ENCODE measurements around the gene FRMD1. TPM values are rescaled to one million over a fixed set of nuclear protein-coding genes. Genes with fewer than 3 reads are reported as not detected.

FRMD1 gene
- polyA plus RNA-seq, 3 donors: not detected

GRCh38 chr6:168057836-168058235, 21.2 kb downstream of the FRMD1 start:
- no peaks in the 10 kb centered on the region for H3K79me2 ChIP-seq (ENCODE audit: insufficient read depth, low read length)
- TF ChIP-seq, protein P1, sequence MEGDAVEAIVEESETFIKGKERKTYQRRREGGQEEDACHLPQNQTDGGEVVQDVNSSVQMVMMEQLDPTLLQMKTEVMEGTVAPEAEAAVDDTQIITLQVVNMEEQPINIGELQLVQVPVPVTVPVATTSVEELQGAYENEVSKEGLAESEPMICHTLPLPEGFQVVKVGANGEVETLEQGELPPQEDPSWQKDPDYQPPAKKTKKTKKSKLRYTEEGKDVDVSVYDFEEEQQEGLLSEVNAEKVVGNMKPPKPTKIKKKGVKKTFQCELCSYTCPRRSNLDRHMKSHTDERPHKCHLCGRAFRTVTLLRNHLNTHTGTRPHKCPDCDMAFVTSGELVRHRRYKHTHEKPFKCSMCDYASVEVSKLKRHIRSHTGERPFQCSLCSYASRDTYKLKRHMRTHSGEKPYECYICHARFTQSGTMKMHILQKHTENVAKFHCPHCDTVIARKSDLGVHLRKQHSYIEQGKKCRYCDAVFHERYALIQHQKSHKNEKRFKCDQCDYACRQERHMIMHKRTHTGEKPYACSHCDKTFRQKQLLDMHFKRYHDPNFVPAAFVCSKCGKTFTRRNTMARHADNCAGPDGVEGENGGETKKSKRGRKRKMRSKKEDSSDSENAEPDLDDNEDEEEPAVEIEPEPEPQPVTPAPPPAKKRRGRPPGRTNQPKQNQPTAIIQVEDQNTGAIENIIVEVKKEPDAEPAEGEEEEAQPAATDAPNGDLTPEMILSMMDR (IDR thresholded peaks at IDR 0.05): no peak
- WGBS (ENCODE audit: insufficient coverage): 95% methylated on average over 12 of the region's 14 CpGs
- no peaks in the 10 kb centered on the region for H3K4me1 ChIP-seq (ENCODE audit: control insufficient read depth in 1 of 2, insufficient read depth in 2 of 2, low read length in 2 of 2)
- Mint-ChIP-seq H3K4me3 (no peak overlapping the region), H3K4me1 (no peaks in the 10 kb centered on the region), H3K27me3 (ENCODE audit: low read depth in 3 of 3) (peaks cover 0 to 2% (median 1%) of the 10 kb centered on the region in 3 donors), H3K9me3 (peaks cover 0 to 8% (median 0%) of the 10 kb centered on the region in 7 donors), H3K36me3 (no peaks in the 10 kb centered on the region), H3K27ac (no peak overlapping the region)
- no peak overlapping the region for H3K9ac ChIP-seq (ENCODE audit: insufficient read depth, low read length, poor library complexity, severe bottlenecking)
- no peaks in the 10 kb centered on the region for H3K9me3 ChIP-seq (replicated peaks in 1 of 2; ENCODE audit: control insufficient read depth in 1 of 2, insufficient read depth in 1 of 2, low read length in 2 of 2)
- intact Hi-C loops (cut with micrococcal nuclease): no loop called here
- H3K4me2 ChIP-seq (replicated peaks; ENCODE audit: extremely low read depth, low read length, poor library complexity, severe bottlenecking): no peak overlapping the region
- no peak overlapping the region for H2AFZ ChIP-seq (ENCODE audit: insufficient read depth, low read depth, low read length, poor library complexity, severe bottlenecking)
- H4K20me1 ChIP-seq (ENCODE audit: insufficient read depth, low read length): no peaks in the 10 kb centered on the region
- DNase-seq: no peak
- H3K27me3 ChIP-seq (ENCODE audit: control insufficient read depth in 2 of 2, insufficient read depth in 2 of 2, low read length in 2 of 2): no peaks in the 10 kb centered on the region
- H3K27ac ChIP-seq (ENCODE audit: low read depth in 1 of 2, low read length in 2 of 2): no peak overlapping the region
- H3K4me3 ChIP-seq (replicated peaks in 1 of 3; ENCODE audit: low read depth in 2 of 3, low read length in 3 of 3): no peak overlapping the region
- H3K36me3 ChIP-seq (replicated peaks in 1 of 2; ENCODE audit: control insufficient read depth in 1 of 2, insufficient read depth in 2 of 2, low read length in 2 of 2): no peaks in the 10 kb centered on the region

DNA sequence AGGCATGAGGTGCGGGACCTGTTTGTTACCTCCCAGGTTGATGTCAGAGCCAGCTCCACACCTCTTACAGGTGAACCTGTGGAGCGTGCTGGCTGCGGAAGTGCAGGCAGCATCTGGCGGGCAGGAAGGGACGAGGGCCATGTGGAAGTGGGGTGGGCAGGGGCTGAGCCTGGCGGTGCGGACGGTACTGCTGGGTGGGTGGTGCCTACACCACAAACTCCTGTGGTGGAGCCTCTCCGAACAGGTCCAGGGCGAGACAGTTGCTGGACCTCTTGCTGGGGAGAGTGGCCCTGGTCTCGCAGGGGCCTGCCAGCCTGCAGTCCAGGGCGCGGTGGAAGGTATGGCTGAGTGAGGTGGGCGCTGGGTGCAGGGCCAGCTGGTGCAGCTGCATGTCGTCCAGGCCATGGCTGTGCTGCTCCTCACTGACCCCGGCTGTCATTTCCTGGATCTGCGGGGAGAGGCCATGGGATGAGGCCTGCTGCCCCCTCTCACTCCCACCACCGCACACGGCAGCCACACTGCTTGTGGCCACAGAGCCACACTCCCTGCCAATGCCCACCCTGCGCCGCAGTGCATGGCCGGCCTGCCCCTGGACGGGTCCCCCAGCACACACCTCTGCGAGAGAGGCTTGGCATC, 22.0 kb downstream of the FRMD1 start:
- Histone ChIP-seq H3K4me2 (replicated peaks; ENCODE audit: extremely low read depth, low read length, poor library complexity, severe bottlenecking) (no peak overlapping the region), H3K9ac (ENCODE audit: insufficient read depth, low read length, poor library complexity, severe bottlenecking) (no peak overlapping the region), H3K27me3 (ENCODE audit: control insufficient read depth in 2 of 2, insufficient read depth in 2 of 2, low read length in 2 of 2) (no peaks in the 10 kb centered on the region), H3K36me3 (replicated peaks in 1 of 2; ENCODE audit: control insufficient read depth in 1 of 2, insufficient read depth in 2 of 2, low read length in 2 of 2) (no peaks in the 10 kb centered on the region), H3K9me3 (replicated peaks in 1 of 2; ENCODE audit: control insufficient read depth in 1 of 2, insufficient read depth in 1 of 2, low read length in 2 of 2) (no peaks in the 10 kb centered on the region), H3K79me2 (ENCODE audit: insufficient read depth, low read length) (no peaks in the 10 kb centered on the region), H4K20me1 (ENCODE audit: insufficient read depth, low read length) (no peaks in the 10 kb centered on the region), H2AFZ (ENCODE audit: insufficient read depth, low read depth, low read length, poor library complexity, severe bottlenecking) (no peak overlapping the region), H3K4me1 (ENCODE audit: control insufficient read depth in 1 of 2, insufficient read depth in 2 of 2, low read length in 2 of 2) (no peaks in the 10 kb centered on the region), H3K4me3 (replicated peaks in 1 of 3; ENCODE audit: low read depth in 2 of 3, low read length in 3 of 3) (no peak overlapping the region), H3K27ac (ENCODE audit: low read depth in 1 of 2, low read length in 2 of 2) (no peak overlapping the region)
- H3K27ac Mint-ChIP-seq: no peak overlapping the region
- H3K27me3 Mint-ChIP-seq (ENCODE audit: low read depth in 3 of 3): peaks cover 0 to 2% (median 1%) of the 10 kb centered on the region in 3 donors
- TF ChIP-seq, protein P1 (IDR thresholded peaks at IDR 0.05): no peak
- 89% methylated on average over 21 of the region's 24 CpGs for WGBS (ENCODE audit: insufficient coverage)
- H3K36me3 Mint-ChIP-seq: no peaks in the 10 kb centered on the region
- intact Hi-C loops (cut with micrococcal nuclease): no loop called here
- no peaks in the 10 kb centered on the region for H3K4me1 Mint-ChIP-seq
- H3K9me3 Mint-ChIP-seq: peaks cover 0 to 5% (median 0%) of the 10 kb centered on the region in 7 donors
- no peak overlapping the region for H3K4me3 Mint-ChIP-seq
- no peak for DNase-seq

All from CD14-positive monocyte (primary cell).